H1 (cell line): ENCODE data around the gene RSL24D1. TPM values are rescaled to one million over a fixed set of nuclear protein-coding genes. Genes with fewer than 3 reads are reported as not detected.

Source experiments
- CTCF ChIA-PET: fragments of 300-600 bp; sonication (Branson Sonifier 250); formaldehyde crosslinking; loops from one replicate; lab custom pipeline; 2021; ENCODE audit not compliant: partially characterized antibody; lab: Charles Lee
- POLR2A ChIA-PET: fragments of 300-600 bp; sonication (Branson Sonifier 250); formaldehyde crosslinking; loops from one replicate; lab custom pipeline; 2021; ENCODE audit warnings: inconsistent platforms; ENCODE audit not compliant: partially characterized antibody; lab: Charles Lee
- DNase-seq, 2 experiments: peaks; one replicate each; pipeline versions ENCODE4 v3.0.0 to v3.0.0-alpha.2; 2010 to 2022; ENCODE audit warnings: low spot score in 2 of 2, low read depth in 1 of 2, mixed read lengths in 1 of 2
- FAIRE-seq: peaks from 2 replicates; lab custom pipeline; 2011; peaks lifted over from hg19 to GRCh38; lab: Jason Lieb, UNC
- H2AFZ ChIP-seq: 2 replicates; pipeline ENCODE4 v1.8.1; 2012; ENCODE audit warnings: low read length, inconsistent platforms
- H2AK5ac ChIP-seq: 2 replicates; pipeline ENCODE4 v1.6.1; 2013; ENCODE audit warnings: low read depth, low read length
- H2BK120ac ChIP-seq: replicated peaks from 2 replicates; pipeline ENCODE3; 2013; ENCODE audit warnings: low read depth, low read length, inconsistent platforms
- H2BK12ac ChIP-seq: 2 replicates; pipeline ENCODE4 v1.6.1; 2013; ENCODE audit warnings: low read depth, low read length
- H2BK15ac ChIP-seq: 2 replicates; pipeline ENCODE4 v1.6.1; 2013; ENCODE audit warnings: low read length
- H2BK20ac ChIP-seq: 2 replicates; pipeline ENCODE4 v1.6.1; 2013; ENCODE audit warnings: low read length
- H2BK5ac ChIP-seq: 2 replicates; pipeline ENCODE4 v1.6.1; 2013; ENCODE audit warnings: low read depth, low read length
- H3K14ac ChIP-seq: 2 replicates; pipeline ENCODE4 v1.6.1; 2013; ENCODE audit warnings: inconsistent platforms; ENCODE audit not compliant: insufficient read length
- H3K18ac ChIP-seq: 2 replicates; pipeline ENCODE4 v1.6.1; 2013; ENCODE audit warnings: low read length; ENCODE audit errors: extremely low read depth
- H3K23ac ChIP-seq: 2 replicates; pipeline ENCODE4 v1.6.1; 2013; ENCODE audit warnings: inconsistent platforms; ENCODE audit not compliant: insufficient read length
- H3K23me2 ChIP-seq: 2 replicates; pipeline ENCODE4 v1.6.1; 2013; ENCODE audit warnings: low read depth, low read length
- H3K27ac ChIP-seq: 2 replicates; pipeline ENCODE4 v1.6.1; 2011; ENCODE audit warnings: low read depth, low read length, inconsistent platforms
- H3K27me3 ChIP-seq, 4 experiments: replicated peaks in 1 of 4; 1 replicate in 1 of 4; 2 replicates in 3 of 4; pipeline versions ENCODE4 v1.6.1 to v1.8.1; 2011 to 2013; ENCODE audit warnings: low read length in 3 of 4, mild to moderate bottlenecking in 3 of 4, inconsistent platforms in 2 of 4, mixed read lengths in 2 of 4, moderate library complexity in 1 of 4; ENCODE audit not compliant: control insufficient read depth in 3 of 4, insufficient read depth in 3 of 4; ENCODE audit errors: extremely low read depth in 1 of 4
- H3K36me3 ChIP-seq, 4 experiments: 2 replicates each; pipeline versions ENCODE4 v1.6.1 to v1.8.1; 2011 to 2013; ENCODE audit warnings: mild to moderate bottlenecking in 4 of 4, low read length in 3 of 4, moderate library complexity in 2 of 4, control low read depth in 1 of 4, inconsistent platforms in 1 of 4; ENCODE audit not compliant: insufficient read depth in 4 of 4, control insufficient read depth in 2 of 4
- H3K4ac ChIP-seq: replicated peaks from 2 replicates; pipeline ENCODE3; 2013; ENCODE audit warnings: low read length, low read depth, mixed read lengths, inconsistent platforms; ENCODE audit not compliant: insufficient read length
- H3K4me1 ChIP-seq, 4 experiments: replicated peaks in 1 of 4; 1 replicate in 1 of 4; 2 replicates in 3 of 4; pipeline versions ENCODE4 v1.6.1 to v1.8.1; 2011 to 2013; ENCODE audit warnings: low read length in 3 of 4, inconsistent platforms in 2 of 4, mixed read lengths in 1 of 4; ENCODE audit not compliant: insufficient read depth in 4 of 4, control insufficient read depth in 3 of 4
- H3K4me2 ChIP-seq, 2 experiments: 2 replicates each; pipeline versions ENCODE4 v1.6.1 to v1.8.1; 2011 to 2013; ENCODE audit warnings: low read depth in 2 of 2, low read length in 2 of 2, control low read depth in 1 of 2, inconsistent platforms in 1 of 2, mild to moderate bottlenecking in 1 of 2; ENCODE audit not compliant: insufficient read depth in 1 of 2
- H3K4me3 ChIP-seq, 4 experiments: fragments of 200-600, 300-600 bp in 1 of 4; sonication (generic), shearing (Covaris generic), sonication (Bioruptor Twin) in 1 of 4; 2 replicates each; pipeline versions ENCODE4 v1.5.1 to v1.8.1; 2011 to 2016; ENCODE audit warnings: low read length in 4 of 4, low read depth in 3 of 4, control low read depth in 2 of 4, inconsistent platforms in 2 of 4, mild to moderate bottlenecking in 2 of 4, mixed read lengths in 1 of 4, moderate library complexity in 1 of 4; ENCODE audit not compliant: insufficient read depth in 2 of 4; ENCODE audit errors: extremely low read depth in 1 of 4
- H3K56ac ChIP-seq: replicated peaks from 2 replicates; pipeline ENCODE3; 2013; ENCODE audit warnings: low read depth, mild to moderate bottlenecking, mixed read lengths, low read length, inconsistent platforms; ENCODE audit not compliant: insufficient read length
- H3K79me1 ChIP-seq: 2 replicates; pipeline ENCODE4 v1.6.1; 2013; ENCODE audit warnings: low read depth, low read length, control low read depth
- H3K79me2 ChIP-seq, 2 experiments: 2 replicates each; pipeline versions ENCODE4 v1.6.1 to v1.8.1; 2012 to 2013; ENCODE audit warnings: low read length in 2 of 2, mild to moderate bottlenecking in 2 of 2, inconsistent platforms in 1 of 2; ENCODE audit not compliant: insufficient read depth in 2 of 2, control insufficient read depth in 1 of 2
- H3K9ac ChIP-seq, 4 experiments: replicated peaks in 1 of 4; 1 replicate in 1 of 4; 2 replicates in 3 of 4; pipeline versions ENCODE4 v1.6.1 to v1.8.1; 2011 to 2013; ENCODE audit warnings: low read depth in 3 of 4, low read length in 3 of 4, control low read depth in 2 of 4, mild to moderate bottlenecking in 2 of 4, moderate library complexity in 2 of 4, inconsistent platforms in 1 of 4; ENCODE audit errors: extremely low read depth in 1 of 4
- H3K9me3 ChIP-seq, 2 experiments: 2 replicates each; pipeline versions ENCODE4 v1.6.1 to v1.8.1; 2012 to 2013; ENCODE audit warnings: mild to moderate bottlenecking in 2 of 2, moderate library complexity in 2 of 2, control low read depth in 1 of 2, inconsistent platforms in 1 of 2, low read depth in 1 of 2, low read length in 1 of 2, mixed read lengths in 1 of 2; ENCODE audit not compliant: insufficient read depth in 2 of 2
- H4K20me1 ChIP-seq, 2 experiments: replicated peaks in 1 of 2; 2 replicates each; pipeline versions ENCODE3 to v1.8.1; 2011 to 2013; ENCODE audit warnings: inconsistent platforms in 2 of 2, low read length in 2 of 2, mild to moderate bottlenecking in 1 of 2; ENCODE audit not compliant: insufficient read depth in 2 of 2, control insufficient read depth in 1 of 2
- H4K5ac ChIP-seq: 2 replicates; pipeline ENCODE4 v1.6.1; 2013; ENCODE audit warnings: low read length, low read depth, mixed read lengths, inconsistent platforms; ENCODE audit not compliant: insufficient read length
- H4K8ac ChIP-seq: 2 replicates; pipeline ENCODE4 v1.8.0; 2013; ENCODE audit warnings: mild to moderate bottlenecking, moderate library complexity, low read length, inconsistent platforms; ENCODE audit not compliant: insufficient read depth; ENCODE audit errors: extremely low read depth
- H4K91ac ChIP-seq: replicated peaks from 2 replicates; pipeline ENCODE3; 2013; ENCODE audit warnings: low read length, mixed read lengths, inconsistent platforms; ENCODE audit not compliant: insufficient read length
- CBX8 ChIP-seq: fragments of 300-800, 300-1000 bp; sonication (generic); IDR thresholded peaks from 2 replicates; pipeline ENCODE4 v1.7.1; 2016; ENCODE audit warnings: low read depth, low read length, borderline replicate concordance
- CTBP2 ChIP-seq: IDR thresholded peaks from 2 replicates; pipeline ENCODE4 v1.7.0; 2011; ENCODE audit warnings: borderline replicate concordance, mild to moderate bottlenecking, moderate library complexity, mixed read lengths, low read length; ENCODE audit not compliant: insufficient read depth, insufficient read length
- EZH2 ChIP-seq: fragments of 200-600 bp; sonication (generic); IDR thresholded peaks from 2 replicates; pipeline ENCODE4 v1.7.1; 2012; ENCODE audit warnings: low read depth, mild to moderate bottlenecking, moderate library complexity, low read length, inconsistent platforms; ENCODE audit not compliant: severe bottlenecking
- FOSL1 ChIP-seq: IDR thresholded peaks from 2 replicates; pipeline ENCODE4 v1.6.1; 2011; ENCODE audit warnings: mild to moderate bottlenecking, low read depth, low read length, moderate library complexity; ENCODE audit not compliant: insufficient read depth
- GABPA ChIP-seq: IDR thresholded peaks from 2 replicates; pipeline ENCODE4 v1.6.1; 2011; ENCODE audit warnings: mild to moderate bottlenecking, low read length, moderate library complexity, borderline replicate concordance; ENCODE audit not compliant: insufficient read depth
- NRF1 ChIP-seq: IDR thresholded peaks from 2 replicates; pipeline ENCODE4 v1.6.1; 2011; ENCODE audit warnings: mild to moderate bottlenecking, low read depth, low read length, improper control_type of control experiment
- POU5F1 ChIP-seq: IDR thresholded peaks from 2 replicates; pipeline ENCODE4 v1.6.1; 2011; ENCODE audit warnings: low read depth, mild to moderate bottlenecking, low read length, moderate library complexity
- RAD21 ChIP-seq, 2 experiments: IDR thresholded peaks in 1 of 2; conservative IDR thresholded peaks in 1 of 2; 2 replicates each; pipeline ENCODE4 v1.6.1; 2011; ENCODE audit warnings: low read depth in 2 of 2, low read length in 2 of 2, improper control_type of control experiment in 1 of 2, inconsistent platforms in 1 of 2, mild to moderate bottlenecking in 1 of 2, moderate library complexity in 1 of 2
- RXRA ChIP-seq: IDR thresholded peaks from 2 replicates; pipeline ENCODE4 v1.6.1; 2011; ENCODE audit warnings: low read depth, mild to moderate bottlenecking, low read length, moderate library complexity; ENCODE audit not compliant: insufficient read depth
- SIN3A ChIP-seq, 2 experiments: IDR thresholded peaks in 1 of 2; conservative IDR thresholded peaks in 1 of 2; 2 replicates each; pipeline ENCODE4 v1.6.1; 2011 to 2012; ENCODE audit warnings: low read length in 2 of 2, improper control_type of control experiment in 1 of 2, low read depth in 1 of 2, mild to moderate bottlenecking in 1 of 2
- SIX5 ChIP-seq: IDR thresholded peaks from 2 replicates; pipeline ENCODE4 v1.6.1; 2011; ENCODE audit warnings: mild to moderate bottlenecking, low read depth, low read length
- WGBS, 2 experiments: shearing (Covaris generic) in 1 of 2; methylation state at CpG; one replicate each; pipeline versions ENCODE4 v1.1.6 to v1.1.7; 2013 to 2015; ENCODE audit warnings: low lambda C conversion rate in 2 of 2, mixed read lengths in 2 of 2, inconsistent platforms in 1 of 2, low coverage in 1 of 2, missing lambda C conversion rate in 1 of 2; ENCODE audit not compliant: insufficient replicate concordance in 2 of 2, insufficient coverage in 1 of 2, insufficient read length in 1 of 2; ENCODE audit errors: extremely low coverage in 1 of 2, missing lambda C conversion rate in 1 of 2; 5-methylcytosine and 5-hydroxymethylcytosine counted together
- polyA plus RNA-seq, 7 experiments: library from polyadenylated mRNA; depleted of rRNA in 3 of 7; stranded (reverse) in 5 of 7; unstranded in 2 of 7; fragments of >200 nt in 5 of 7; fragments of 200-250 nt in 2 of 7; gene quantifications; 1 replicate in 5 of 7; 2 replicates in 1 of 7; 4 replicates in 1 of 7; pipeline versions ENCODE4 v1.2.1 to v1.2.3, GENCODE V29; 2011 to 2013; ENCODE audit warnings: missing spikeins in 2 of 7, mixed read lengths in 2 of 7
- total RNA-seq: library from RNA; stranded (reverse); fragmentation: NEBNext Ultra II Directional; extraction: Animal tissue kit (Norgen Biotek cat#: 25700); gene quantifications from 2 replicates; pipeline ENCODE4 v1.2.1, GENCODE V29; 2021

The RSL24D1 gene
- total and polyA plus RNA-seq, 2 of the 8 experiments (the other 6 are each of a cell fraction or from before 2014, with no cell fraction given), result 45.7 to 130 TPM

GRCh38 chr15:55202206-55202605 is 5.5 kb upstream of the RSL24D1 start:
- H2BK12ac ChIP-seq, result no peak overlapping the region
- no peaks in the 10 kb centered on the region for H3K4me1 ChIP-seq
- no peaks in the 10 kb centered on the region; a peak in 1 of 7 replicates for H3K27me3 ChIP-seq
- CTCF ChIA-PET, result interaction anchor here (0.8 kb wide), 1 partner anchor 239 kb away, joined by 3 read pairs; no protein-coding TSS in a partner anchor
- H3K4me2 ChIP-seq, result no peak overlapping the region
- no peak overlapping the region for H2AK5ac ChIP-seq
- no peak overlapping the region for H3K27ac ChIP-seq
- H3K14ac ChIP-seq, result no peak overlapping the region
- H4K20me1 ChIP-seq, result no peaks in the 10 kb centered on the region
- POLR2A ChIA-PET, result no interaction called here
- DNase-seq, result no peak
- no peak overlapping the region for H2BK5ac ChIP-seq
- H3K23ac ChIP-seq, result no peak overlapping the region
- H2AFZ ChIP-seq, result no peak overlapping the region
- no peaks in the 10 kb centered on the region for H3K79me1 ChIP-seq
- H2BK15ac ChIP-seq, result no peak overlapping the region
- peaks cover under 1% of the 10 kb centered on the region for H3K23me2 ChIP-seq
- no peak overlapping the region for H3K56ac ChIP-seq
- H3K9ac ChIP-seq, result no peak overlapping the region
- no peak overlapping the region for H3K4ac ChIP-seq
- H4K8ac ChIP-seq, result no peak overlapping the region
- H3K18ac ChIP-seq, result no peak overlapping the region
- 0 out of 4 replicates have a peak, but pooled peaks cover 0 to 2% of the 10 kb centered on the region in 2 experiments for H3K9me3 ChIP-seq
- no peaks in the 10 kb centered on the region for H3K36me3 ChIP-seq
- no peak for FAIRE-seq
- no peak overlapping the region for H4K91ac ChIP-seq
- H2BK20ac ChIP-seq, result no peak overlapping the region
- H2BK120ac ChIP-seq, result no peak overlapping the region
- no peaks in the 10 kb centered on the region for H3K79me2 ChIP-seq
- WGBS, 2 experiments, result 100% methylated on average over 1 of the region's 1 CpG; no CpG with 5 or more reads in 1 of the 2 experiments
- no peak overlapping the region for H4K5ac ChIP-seq
- no peak overlapping the region for H3K4me3 ChIP-seq
- TF ChIP-seq FOSL1, result no peak
- no peak for TF ChIP-seq NRF1
- TF ChIP-seq RAD21 (IDR thresholded peaks at IDR 0.05 in 1 of 2, conservative IDR thresholded peaks at IDR 0.05 in 1 of 2; ENCODE audit: low read depth in 2 of 2, low read length in 2 of 2), result no peak
- no peak for TF ChIP-seq GABPA
- no peak for TF ChIP-seq POU5F1
- no peak for TF ChIP-seq EZH2
- no peak for TF ChIP-seq SIN3A (conservative IDR thresholded peaks at IDR 0.05 in 1 of 2, IDR thresholded peaks at IDR 0.05 in 1 of 2; ENCODE audit: low read depth in 1 of 2, low read length in 2 of 2)
- no peak for TF ChIP-seq RXRA
- no peak for TF ChIP-seq CTBP2
- no peak for TF ChIP-seq CBX8
- no peak for TF ChIP-seq SIX5
